ENCODE results near the gene MRPL33.

GRCh38 chr2:27824401-27824800 lies 52.9 kb downstream of the MRPL33 start:
- TF ChIP-seq, protein P1, sequence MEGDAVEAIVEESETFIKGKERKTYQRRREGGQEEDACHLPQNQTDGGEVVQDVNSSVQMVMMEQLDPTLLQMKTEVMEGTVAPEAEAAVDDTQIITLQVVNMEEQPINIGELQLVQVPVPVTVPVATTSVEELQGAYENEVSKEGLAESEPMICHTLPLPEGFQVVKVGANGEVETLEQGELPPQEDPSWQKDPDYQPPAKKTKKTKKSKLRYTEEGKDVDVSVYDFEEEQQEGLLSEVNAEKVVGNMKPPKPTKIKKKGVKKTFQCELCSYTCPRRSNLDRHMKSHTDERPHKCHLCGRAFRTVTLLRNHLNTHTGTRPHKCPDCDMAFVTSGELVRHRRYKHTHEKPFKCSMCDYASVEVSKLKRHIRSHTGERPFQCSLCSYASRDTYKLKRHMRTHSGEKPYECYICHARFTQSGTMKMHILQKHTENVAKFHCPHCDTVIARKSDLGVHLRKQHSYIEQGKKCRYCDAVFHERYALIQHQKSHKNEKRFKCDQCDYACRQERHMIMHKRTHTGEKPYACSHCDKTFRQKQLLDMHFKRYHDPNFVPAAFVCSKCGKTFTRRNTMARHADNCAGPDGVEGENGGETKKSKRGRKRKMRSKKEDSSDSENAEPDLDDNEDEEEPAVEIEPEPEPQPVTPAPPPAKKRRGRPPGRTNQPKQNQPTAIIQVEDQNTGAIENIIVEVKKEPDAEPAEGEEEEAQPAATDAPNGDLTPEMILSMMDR (IDR thresholded peaks at IDR 0.05): no peak
- no peak for TF ChIP-seq POLR2AphosphoS5 (IDR thresholded peaks at IDR 0.05)
- no peak for TF ChIP-seq EP300 (IDR thresholded peaks at IDR 0.05)
- no peak for TF ChIP-seq POLR2A (IDR thresholded peaks at IDR 0.05)
